A172 (cell line): ENCODE measurements around the gene ADAM12. TPM values are rescaled to one million over a fixed set of nuclear protein-coding genes. Genes with fewer than 3 reads are reported as not detected.

ENCODE experiments used
- DNase-seq: peaks from one replicate; pipeline ENCODE4 v3.0.0-alpha.2; 2015; ENCODE audit warnings: low spot score
- total RNA-seq: library from RNA; depleted of rRNA; stranded (reverse); fragments of >200 nt; shearing (Covaris generic); gene quantifications from 2 replicates; pipeline ENCODE4 v1.2.3, GENCODE V29; 2014

The ADAM12 gene
- total RNA-seq, 1 experiment from 2014 or later, result 8.1 TPM

DNA sequence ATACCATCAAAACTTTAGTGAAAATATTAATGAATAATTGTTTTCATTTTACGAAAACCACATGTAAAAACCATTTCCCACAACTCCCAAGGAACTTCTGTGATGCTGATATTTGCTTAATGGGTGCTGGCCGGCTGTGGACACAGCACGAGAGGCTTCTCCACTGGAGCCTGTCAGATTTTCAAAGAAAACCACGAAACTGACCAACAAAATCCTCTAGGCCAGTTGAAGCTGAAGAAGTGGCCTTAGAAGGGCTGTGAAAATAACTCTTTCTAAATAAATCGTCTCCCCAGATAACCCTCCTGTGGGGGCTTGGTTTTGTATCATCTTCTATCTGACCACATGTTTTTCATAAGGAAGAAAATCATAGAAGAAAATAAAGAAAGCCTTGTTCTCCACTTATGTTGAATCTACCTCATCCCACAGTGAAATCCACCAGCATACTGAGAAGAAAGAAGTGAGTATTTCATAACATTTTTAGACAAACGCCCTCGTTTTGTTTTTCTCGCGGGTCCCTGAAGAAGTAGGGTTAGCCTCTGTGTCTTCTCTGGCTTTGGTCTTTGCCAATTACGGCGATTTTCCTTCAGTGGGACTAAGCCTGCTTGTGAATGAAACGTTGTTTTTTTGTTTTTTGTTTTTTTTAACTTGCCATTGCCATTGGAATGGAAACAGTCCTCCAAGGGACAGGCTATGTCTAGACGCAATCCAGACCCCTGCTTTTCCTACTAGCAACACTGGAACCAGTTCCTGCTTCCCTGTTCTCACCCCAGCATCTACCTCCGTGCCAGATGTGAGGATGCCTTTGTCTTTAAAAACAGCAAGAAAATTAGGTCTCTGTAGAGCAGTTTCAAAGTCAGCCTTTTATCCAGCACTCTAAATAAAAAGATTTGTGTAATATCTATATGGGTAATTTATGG is 123.9 kb downstream of the ADAM12 start:
- no peak for DNase-seq

DNA sequence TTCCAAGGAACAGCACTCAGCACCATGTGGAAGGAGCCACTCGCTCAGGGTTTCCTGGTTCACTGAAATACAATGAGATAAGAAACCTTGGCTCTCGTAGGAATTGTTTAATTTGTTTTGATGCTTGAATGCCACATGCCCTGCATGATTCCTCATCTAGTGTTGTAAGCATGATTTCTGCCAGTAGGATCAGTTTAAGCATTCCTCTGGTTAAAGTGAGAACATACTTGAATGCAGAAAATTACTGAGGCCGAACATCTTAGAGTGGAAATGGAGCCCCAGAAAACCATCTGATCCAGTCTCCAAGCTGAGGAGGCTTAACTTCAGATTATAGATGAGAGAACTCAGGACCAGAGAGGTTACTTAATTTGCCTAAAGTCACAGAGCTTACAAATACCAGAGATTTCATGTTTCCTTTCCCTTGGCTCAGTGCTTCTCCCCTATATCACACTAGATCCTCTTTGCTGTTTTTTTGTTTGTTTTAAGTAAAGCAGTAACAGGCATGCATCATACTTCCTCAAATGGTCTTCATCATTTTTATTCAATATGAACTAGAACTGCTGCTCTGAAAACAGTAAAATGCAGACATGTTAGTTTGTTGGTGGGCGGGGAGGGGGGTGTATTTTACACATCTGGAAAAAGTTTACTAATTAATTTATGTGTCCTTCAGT is 125.1 kb downstream of the ADAM12 start:
- DNase-seq, result no peak

DNA sequence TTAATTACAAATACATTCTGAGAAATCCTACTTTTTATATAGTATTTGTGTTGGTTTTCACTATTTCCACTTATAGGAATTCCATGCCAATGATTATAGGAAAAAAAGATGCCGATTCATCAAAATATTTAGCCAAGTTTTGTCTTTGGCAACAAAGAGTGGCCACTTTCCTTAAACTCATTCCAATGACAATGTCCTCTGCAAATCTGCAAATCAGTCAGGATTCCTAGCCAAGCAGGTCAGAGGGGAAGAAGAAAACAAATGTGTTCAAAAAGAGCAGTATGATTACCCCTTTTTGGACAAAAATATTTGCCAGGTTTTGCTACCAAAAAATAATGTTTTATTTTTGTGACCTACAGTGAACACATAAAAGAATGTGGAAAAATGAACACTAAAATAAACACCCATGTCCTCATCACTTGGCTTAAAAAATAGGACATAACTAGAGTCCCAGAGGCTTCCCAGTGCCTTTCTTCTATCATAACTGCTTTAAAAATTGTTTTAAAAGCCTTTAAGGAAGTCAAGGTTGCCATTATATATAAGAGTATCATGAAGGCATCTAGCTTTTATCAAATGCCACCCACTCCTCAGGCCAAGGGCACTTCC is 125.9 kb downstream of the ADAM12 start:
- DNase-seq, result no peak

DNA sequence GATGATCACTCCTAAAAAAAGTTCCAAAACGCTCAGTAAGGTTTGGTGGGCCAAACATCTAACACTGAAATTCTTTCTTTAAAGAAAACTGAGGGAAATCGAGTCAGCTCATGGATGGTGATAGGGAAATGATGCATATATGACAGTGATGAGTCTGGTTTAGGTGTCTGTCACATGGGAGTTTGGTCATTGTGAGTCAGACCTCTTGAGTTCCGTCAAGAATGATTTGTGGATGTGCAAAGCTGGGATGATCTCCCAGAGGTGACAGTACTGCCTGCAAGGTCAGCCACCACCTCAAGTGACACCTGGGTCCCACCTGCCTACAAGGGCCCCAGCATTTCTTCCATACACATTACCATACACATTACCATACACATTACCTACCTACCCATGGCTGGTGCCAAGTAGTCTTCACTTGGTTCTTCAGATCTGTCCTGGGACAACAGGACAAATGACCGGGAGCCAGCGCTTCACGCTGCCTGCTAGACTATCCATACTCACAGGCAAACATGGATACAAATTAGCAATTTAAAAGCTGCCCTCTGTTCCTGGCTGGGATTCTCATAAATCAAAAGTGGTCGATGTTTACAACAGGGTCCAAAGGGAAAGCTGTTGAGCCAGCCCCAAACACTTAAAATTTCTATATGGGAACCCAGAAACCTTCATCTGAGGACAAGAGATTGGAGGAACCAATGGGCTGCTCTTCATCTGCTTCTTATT is 128.4 kb downstream of the ADAM12 start:
- DNase-seq, result peak; percentile 32

DNA sequence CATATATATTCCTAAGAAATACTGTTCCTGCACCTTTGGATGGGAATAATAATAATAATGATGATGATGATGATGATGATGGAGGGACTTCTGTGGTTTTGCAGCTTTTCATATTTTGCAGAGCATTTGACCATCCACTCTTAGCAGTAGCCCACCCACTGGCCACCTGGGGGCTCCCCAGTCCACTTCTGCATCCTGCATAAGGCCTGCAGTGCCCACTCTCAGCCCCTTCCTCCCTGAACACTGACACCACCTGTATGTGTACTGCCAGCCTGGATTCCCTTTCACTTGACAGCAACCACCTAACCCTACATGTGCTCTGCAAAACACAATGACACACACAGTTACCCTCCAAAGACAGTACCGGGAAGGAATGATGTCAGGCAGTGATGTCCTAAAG is 131.4 kb downstream of the ADAM12 start:
- no peak for DNase-seq

DNA sequence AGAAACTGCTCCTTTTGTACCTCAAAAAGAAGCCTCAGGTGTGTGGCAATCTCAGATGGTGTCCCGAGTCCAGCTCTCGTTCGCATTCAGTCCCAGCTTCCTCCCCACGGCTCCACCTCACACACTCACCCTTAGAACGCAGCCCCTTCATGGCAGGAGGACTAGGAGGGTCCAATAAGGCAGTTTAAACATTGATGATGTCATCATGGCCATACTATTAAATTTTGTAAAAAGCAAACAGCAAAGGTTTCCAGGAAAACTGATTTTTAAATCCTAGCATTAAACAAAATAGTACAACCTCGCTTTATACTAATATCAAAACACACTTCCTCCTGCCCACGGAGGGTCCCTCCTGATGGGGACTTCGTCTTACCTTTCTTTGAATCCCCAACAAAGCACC is 133.0 kb downstream of the ADAM12 start:
- DNase-seq, result no peak

DNA sequence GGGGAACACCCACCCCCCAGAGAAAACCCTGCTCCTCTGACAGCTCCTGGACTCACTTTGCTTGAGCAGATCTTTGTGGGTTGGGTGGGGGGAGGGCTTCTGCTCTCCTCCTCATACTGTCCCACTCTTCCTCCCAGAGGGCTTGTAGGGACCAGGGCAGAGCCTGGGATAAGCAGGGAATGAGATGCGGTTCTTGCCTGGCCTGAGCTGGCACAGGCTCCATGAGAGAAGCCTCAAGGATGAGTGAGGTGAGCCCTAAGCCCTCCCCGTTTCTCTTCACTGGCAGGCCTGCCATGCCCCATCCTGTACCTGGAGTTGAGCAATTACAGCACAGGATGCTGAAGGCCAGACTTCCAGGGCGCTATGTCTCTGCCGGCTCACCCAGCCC is 134.7 kb downstream of the ADAM12 start:
- peak; percentile 53 for DNase-seq

DNA sequence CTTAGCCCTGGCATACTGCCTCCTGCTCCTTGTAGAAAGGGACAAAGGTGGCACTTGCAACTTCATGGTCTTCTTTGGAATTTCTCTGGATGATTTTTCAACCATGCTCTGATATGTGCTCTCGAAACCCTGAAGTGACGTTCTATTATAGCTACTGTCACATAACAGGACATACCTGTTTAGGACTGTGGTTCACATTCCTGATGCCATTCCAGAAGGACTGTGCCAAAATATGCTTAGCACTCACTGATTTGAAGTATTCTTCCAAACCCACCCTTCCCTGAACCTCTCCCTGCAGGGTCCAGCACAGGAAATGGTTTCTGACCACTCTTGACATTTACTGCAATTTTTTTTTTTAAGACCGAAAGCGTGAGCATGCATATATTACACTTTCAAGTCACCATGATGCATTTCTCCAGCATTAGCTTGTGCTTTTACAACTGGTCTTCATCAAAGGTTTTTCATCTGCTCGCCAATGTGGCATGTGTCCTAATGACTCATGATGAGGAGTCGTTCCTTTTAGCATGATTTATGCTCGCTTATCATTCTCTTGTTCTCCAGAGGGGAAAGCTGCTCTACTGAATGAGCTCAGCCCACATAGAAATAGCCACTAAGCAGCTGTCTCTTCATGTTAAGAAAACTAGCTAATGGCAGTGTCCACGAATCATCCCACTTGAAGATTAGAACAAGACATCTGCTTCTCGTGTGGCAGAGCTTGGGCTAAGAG is 135.2 kb downstream of the ADAM12 start:
- peak; percentile 96 for DNase-seq

DNA sequence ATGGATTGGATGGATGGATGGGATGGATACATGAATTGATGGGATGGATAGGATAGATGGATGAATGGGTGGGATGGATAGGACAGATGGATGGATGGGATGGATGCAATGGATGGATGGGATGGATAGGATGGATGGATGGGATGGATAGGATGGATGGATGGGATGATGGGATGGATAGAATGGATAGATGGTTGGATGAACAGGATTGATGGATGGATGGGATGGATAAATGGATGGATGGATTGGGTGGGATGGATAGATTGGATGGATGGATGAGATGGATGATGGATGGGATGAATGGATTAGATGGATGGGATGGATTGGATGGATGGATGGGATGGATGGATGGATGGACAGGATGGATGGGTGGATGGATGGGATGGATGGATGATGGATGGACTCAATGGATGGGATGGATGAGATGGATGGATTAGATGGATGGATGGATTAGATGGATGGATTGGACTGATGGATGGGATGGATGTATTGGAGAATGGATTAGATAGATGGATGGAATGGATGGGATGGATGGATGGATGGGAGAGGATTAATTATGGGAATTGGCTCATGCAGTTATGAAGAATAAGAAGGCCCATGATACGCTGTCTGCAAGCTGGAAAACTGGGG is 136.4 kb downstream of the ADAM12 start:
- DNase-seq, result no peak

DNA sequence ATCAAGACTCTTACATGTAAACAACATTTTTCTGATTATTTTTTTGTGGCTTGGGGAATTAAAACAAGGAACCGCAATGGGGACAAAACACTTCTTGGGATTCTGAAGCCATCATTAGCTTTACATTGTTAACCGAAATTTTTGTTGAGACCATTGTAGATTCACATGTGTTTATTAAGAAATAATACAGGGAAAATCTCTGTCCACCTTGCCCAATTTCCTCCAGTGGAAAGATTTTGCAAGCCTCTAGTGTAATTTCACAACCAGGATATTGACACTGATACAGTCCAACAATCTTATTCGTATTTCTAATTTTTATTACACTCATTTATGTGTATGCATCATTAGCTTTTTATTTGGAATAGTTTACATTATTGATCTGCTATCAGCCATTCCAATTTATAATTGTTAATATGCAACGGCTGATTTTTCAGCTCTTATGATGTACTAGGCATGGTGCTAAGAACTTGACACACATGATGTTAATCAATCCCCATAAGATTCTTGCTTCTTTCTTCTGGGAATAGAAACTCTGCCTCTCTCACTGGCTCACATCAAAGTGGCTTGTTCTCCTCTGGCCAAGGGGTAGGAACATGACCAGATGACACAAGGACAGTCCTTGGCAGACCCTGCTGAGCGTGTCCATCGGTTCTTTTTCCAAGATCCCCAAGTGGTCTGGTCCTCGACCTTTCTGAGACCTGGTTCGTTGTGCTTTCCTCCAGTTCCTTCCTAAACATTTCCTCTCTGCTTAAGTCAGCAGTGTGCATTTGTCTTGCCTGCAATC is 137.6 kb downstream of the ADAM12 start:
- no peak for DNase-seq

DNA sequence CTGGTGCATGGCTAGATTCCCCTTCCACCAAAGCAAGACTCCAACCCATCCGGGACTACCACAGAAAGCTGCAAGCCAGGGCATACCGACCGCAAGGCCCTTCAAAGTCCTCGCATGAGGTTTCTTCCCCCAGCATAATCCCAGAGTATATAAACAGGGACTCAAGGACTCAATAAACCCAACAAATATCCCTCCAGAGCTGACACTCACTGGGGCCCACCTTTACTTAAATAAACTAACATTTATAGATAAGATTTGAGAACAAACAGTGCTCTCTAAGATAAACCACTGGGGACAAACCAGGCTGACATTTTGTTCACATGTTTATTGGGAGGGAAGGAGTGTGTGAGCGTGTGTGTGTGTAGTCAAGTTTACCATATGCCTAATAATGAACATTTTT is 138.2 kb downstream of the ADAM12 start:
- no peak for DNase-seq

DNA sequence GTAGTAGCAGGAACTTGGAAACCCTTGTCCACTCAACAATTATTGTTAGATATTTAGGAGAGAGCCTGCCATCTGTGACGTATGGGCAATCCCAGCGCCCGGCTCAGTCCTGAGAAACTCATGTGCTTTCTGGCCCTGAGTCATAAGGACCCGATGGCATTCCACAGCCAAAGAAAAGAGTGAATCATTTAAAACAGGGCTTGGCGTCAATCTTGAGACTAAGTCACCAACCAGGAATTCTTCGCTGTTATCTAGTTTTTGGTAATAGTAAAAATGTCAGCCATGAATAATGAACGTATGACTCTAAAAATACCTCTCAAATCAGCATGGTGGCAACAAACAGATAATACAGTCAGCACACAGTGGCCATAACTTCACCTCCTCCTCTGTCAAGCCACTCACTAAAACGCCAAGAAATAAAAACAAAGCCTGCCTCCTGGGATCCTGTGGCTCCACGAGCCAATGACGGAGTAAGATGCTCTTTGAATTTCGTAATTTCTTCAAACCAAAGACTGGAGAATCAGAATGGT is 140.8 kb downstream of the ADAM12 start:
- DNase-seq, result peak; percentile 96

DNA sequence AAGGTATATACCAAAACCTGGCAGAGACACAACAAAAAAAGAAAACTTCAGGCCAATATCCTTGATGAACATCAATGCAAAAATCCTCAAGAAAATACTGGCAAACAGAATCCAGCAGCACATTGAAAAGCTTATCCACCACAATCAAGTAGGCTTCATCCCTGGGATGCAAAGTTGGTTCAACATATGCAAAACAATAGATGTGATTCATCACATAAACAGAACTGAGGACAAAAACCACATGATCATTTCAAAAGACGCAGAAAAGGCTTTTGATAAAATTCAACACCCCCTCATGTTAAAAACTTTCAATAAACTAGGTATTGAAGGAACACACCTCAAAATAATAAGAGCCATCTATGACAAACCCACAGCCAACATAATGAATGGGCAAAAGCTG is 141.9 kb downstream of the ADAM12 start:
- DNase-seq, result peak; percentile 8

DNA sequence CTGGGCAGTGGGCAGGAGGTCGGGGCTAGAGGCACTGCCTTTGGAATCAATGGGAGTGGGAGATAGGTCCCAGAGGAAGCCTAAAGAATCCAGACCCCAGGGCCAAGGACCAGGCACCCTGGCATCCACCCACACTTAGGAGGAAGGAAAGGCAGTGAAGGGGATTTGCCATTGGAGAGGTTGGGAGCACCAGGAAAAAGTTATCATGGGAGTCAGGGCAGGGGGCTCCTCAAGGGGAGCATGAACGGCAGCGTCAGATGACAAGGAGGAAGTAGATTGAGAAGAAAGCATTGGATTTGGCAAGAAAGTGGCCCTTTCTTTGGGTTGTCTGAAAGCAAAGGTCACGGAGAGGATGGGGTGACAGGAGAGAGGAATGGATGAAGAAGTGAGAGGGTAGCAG is 142.8 kb downstream of the ADAM12 start:
- no peak for DNase-seq

DNA sequence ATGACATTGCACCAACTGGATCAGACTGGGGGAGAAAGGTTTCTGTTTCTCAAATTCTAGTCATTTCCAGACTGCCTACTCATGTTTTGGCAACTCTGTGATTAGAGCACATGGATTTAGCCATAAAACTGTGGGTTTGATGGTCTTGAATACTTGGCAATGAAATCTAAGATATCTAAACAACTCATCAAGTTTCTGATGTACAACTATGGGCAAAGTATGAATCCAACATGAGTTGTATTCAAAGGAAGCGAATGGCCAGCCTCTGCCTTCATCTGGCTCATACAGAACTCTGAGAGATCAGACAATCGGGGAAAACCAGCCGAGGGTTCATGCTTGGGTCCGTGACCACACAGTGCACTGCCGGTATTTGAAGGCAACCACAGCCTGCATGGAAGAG is 144.3 kb downstream of the ADAM12 start:
- no peak for DNase-seq

DNA sequence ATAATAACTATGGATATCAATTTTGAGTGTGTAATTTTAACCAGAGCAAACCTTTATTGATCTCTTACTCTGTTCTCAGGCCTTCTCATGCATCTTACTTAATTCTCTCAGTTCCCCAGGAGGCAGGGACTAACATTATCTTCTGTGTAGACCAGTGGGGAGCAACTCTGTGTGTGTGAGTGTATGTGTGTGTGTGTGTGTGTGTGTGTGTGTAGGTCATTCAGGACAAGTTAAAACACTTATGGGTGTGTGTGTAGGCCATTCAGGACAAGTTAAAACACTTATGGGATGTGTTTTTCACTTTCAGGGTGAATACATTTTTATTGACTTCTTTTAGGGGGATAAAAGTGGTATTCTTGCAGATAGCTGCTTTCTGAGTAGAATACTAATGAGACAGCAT is 145.0 kb downstream of the ADAM12 start:
- no peak for DNase-seq

DNA sequence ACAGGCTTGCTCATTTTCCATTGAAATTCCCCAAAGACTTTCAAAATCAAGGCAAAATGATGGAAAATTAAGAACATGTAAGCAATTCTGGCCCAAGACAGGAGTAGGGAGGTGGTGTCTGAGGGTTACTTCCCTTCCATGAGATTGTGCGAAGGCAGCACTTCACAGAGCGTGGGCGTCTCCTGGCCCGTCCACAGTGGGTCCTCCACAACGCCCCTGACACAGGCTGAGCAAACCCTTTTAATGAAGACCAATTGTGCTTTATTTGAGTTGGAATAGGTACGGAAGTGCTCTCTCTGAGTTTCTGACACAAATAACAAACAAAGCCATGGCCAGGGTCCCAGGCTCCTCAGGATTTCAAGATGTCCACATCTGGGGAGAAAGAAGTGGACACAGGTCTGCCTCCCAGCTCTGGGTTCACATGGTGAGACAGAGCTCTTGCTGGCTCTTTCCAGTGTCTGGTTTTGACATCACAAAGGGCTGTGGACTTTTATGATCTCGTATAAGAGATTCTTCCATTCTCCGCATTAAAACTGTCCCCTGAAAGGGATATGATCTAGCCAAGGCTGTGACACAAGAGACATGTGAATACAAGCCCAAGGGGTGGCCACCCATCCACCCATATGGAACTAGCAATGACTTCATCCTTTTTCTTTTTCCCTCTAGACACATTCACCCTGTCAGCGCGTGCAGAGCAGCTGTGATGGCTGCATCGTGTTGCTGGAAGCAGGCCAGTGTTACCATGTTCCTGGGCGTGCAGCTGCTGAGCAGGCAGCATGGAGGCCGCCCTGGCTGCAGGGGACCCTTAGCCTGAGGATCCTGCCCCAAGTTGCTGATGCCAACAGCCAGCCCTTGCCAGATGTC is 145.6 kb downstream of the ADAM12 start:
- DNase-seq, result no peak

DNA sequence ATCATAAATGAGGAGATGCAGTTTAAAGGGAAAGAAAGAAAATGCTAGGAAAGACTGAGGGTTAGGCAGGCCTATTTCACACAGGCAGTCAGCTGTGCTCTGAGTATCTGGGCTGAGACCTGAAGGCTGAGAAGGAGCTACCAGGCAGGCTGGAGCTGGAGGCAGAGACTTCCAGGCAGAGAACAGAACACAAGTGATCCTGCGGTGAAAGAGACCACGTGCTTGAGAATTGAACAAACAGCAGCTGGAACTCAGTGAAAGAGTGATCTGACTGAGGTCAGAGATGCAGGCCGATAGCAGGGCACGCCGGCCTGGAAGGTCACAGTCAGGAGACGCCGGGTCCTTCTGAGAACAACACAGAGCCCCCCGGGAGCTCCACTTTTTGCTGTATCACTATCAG is 147.8 kb downstream of the ADAM12 start:
- DNase-seq, result no peak

DNA sequence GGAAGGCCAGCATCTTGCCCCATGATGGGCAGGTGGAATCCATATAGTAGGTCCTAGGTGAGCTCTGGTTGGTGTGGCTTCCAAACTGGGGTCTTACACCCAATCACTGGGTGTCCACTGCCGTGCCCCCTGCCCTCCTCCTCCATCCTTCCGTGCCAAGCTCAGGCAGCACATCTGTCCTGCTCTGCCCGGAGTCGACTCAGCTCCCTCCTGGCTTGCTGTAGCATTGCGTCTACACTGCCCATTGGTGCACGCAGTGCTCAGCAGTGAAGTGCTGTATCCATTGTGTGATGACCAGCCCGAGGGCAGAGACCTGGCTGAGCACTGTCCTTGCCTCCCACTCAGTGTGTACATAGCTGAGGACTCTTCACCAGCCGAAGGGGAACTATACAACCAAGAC is 148.4 kb downstream of the ADAM12 start:
- DNase-seq, result no peak
